Measurements from ENCODE around the gene GOLGA3. TPM values are rescaled to one million over a fixed set of nuclear protein-coding genes. Genes with fewer than 3 reads are reported as not detected.

GOLGA3 gene
- total and polyA plus RNA-seq, 10 of the 15 experiments (the other 5 are each of a cell fraction or from before 2014, with no cell fraction given), result 2.0 to 42.7 (median 15.2) TPM

- TF ChIP-seq, protein P1, sequence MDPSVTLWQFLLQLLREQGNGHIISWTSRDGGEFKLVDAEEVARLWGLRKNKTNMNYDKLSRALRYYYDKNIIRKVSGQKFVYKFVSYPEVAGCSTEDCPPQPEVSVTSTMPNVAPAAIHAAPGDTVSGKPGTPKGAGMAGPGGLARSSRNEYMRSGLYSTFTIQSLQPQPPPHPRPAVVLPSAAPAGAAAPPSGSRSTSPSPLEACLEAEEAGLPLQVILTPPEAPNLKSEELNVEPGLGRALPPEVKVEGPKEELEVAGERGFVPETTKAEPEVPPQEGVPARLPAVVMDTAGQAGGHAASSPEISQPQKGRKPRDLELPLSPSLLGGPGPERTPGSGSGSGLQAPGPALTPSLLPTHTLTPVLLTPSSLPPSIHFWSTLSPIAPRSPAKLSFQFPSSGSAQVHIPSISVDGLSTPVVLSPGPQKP (IDR thresholded peaks at IDR 0.05; ENCODE audit: low read depth, low read length), result no peak
- TF ChIP-seq ZZZ3 (IDR thresholded peaks at IDR 0.05; ENCODE audit: control insufficient read depth, insufficient read length, low read depth), result no peak
- TF ChIP-seq EP300 (IDR thresholded peaks at IDR 0.05; ENCODE audit: borderline replicate concordance in 1 of 2, control insufficient read depth in 1 of 2, low read depth in 2 of 2, low read length in 2 of 2), result no peak
Measured at GRCh38 chr12:132728502-132728901, 100.2 kb downstream of the GOLGA3 start (continued).

GRCh38 chr12:132727091-132727794 lies 101.4 kb downstream of the GOLGA3 start:
- Histone ChIP-seq H3K9me3 (replicated peaks; ENCODE audit: control insufficient read depth, insufficient read depth, low read length) (no peaks in the 10 kb centered on the region; the same call in 2 of the 3 replicates), H3K4me1 (ENCODE audit: control insufficient read depth, insufficient read depth, low read length) (no peaks in the 10 kb centered on the region), H3K79me2 (ENCODE audit: control insufficient read depth, insufficient read depth, low read length) (no peaks in the 10 kb centered on the region), H3K27ac (ENCODE audit: control insufficient read depth, insufficient read depth) (no peak overlapping the region), H3K36me3 (ENCODE audit: control insufficient read depth in 2 of 2, insufficient read depth in 2 of 2, low read length in 1 of 2) (peaks cover 28 to 43% of the 10 kb centered on the region in 2 experiments), H4K20me1 (ENCODE audit: control insufficient read depth, insufficient read depth) (0 out of 2 replicates have a peak, but pooled peaks cover 8% of the 10 kb centered on the region), H3K9ac (ENCODE audit: control insufficient read depth, insufficient read depth, low read length) (no peak overlapping the region), H3K4me3 (no peak overlapping the region), H2AFZ (ENCODE audit: control insufficient read depth, low read depth, low read length) (no peak overlapping the region), H3K4me2 (ENCODE audit: control insufficient read depth, insufficient read depth) (no peak overlapping the region), H3K27me3 (replicated peaks in 1 of 2; ENCODE audit: control insufficient read depth in 2 of 2, insufficient read depth in 2 of 2, low read length in 1 of 2) (no peaks in the 10 kb centered on the region)
- CTCF ChIA-PET, result interaction anchor here (0.6 kb wide), 1 partner anchor 743 kb away, joined by 3 read pairs; no protein-coding TSS in a partner anchor
- SMC1A ChIA-PET (ENCODE audit: uncharacterized antibody, unreplicated experiment), result no interaction called here
- no peak for DNase-seq (ENCODE audit: low read depth, low spot score)
- TF ChIP-seq NFYA (IDR thresholded peaks at IDR 0.05; ENCODE audit: borderline replicate concordance, low read depth, low read length), result no peak
- no TSS peak for BruUV-seq (replicated peaks)
- intact Hi-C loops (cut with micrococcal nuclease; ENCODE audit: unreplicated experiment), result no loop called here
- in situ Hi-C loops (cut with MboI), result no loop called here
- FAIRE-seq, result no peak
- no peak for ATAC-seq
- RAD21 ChIA-PET (ENCODE audit: unreplicated experiment), result no interaction called here
- WGBS (ENCODE audit: insufficient coverage, insufficient replicate concordance, low lambda C conversion rate, missing lambda C conversion rate), result 97% methylated on average over 37 of the region's 37 CpGs
- POLR2A ChIA-PET, result no interaction called here

Measured in GM12878 (cell line).